ENCODE data around the gene OR6J1. TPM values are rescaled to one million over a fixed set of nuclear protein-coding genes. Genes with fewer than 3 reads are reported as not detected.

Gene OR6J1
- total and polyA plus RNA-seq, 11 donors = 0.06 TPM; not detected in 10

DNA sequence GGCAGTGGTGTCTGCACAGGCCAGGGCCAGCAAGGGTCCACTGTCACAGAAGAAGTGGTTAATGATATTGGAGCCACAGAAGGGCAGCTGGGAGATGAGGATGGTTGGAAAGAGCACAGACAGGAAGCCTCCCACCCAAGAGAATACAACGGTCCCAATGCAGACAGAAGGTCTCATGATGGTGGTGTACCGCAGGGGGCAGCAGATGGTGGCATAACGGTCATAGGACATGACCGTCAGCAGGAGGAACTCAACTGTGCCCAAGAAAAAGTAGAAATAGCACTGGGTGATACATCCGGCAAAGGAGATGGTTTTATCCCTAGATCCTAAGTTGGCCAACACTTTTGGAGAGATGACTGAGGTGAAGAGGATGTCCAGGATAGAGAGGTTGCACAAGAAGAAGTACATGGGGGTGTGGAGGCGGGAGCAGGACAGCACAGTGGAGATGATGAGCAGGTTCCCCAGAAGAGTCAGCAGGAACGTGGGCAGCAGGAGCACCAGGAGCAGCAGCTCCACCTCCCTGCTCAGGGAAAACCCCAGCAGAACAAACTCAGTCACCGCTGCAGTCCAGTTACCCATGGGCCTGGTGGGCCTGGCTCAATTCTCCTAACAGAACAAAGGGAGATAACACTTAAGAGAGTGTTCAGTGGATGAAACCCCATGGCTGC is 9.8 kb downstream of the OR6J1 start:
- TF ChIP-seq, protein P1, sequence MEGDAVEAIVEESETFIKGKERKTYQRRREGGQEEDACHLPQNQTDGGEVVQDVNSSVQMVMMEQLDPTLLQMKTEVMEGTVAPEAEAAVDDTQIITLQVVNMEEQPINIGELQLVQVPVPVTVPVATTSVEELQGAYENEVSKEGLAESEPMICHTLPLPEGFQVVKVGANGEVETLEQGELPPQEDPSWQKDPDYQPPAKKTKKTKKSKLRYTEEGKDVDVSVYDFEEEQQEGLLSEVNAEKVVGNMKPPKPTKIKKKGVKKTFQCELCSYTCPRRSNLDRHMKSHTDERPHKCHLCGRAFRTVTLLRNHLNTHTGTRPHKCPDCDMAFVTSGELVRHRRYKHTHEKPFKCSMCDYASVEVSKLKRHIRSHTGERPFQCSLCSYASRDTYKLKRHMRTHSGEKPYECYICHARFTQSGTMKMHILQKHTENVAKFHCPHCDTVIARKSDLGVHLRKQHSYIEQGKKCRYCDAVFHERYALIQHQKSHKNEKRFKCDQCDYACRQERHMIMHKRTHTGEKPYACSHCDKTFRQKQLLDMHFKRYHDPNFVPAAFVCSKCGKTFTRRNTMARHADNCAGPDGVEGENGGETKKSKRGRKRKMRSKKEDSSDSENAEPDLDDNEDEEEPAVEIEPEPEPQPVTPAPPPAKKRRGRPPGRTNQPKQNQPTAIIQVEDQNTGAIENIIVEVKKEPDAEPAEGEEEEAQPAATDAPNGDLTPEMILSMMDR (IDR thresholded peaks at IDR 0.05) = no peak
- no peak for TF ChIP-seq POLR2A (IDR thresholded peaks at IDR 0.05)
- no peak overlapping the region for H3K4me3 ChIP-seq
- H3K27me3 ChIP-seq = peaks cover 0 to 4% (median 0%) of the 10 kb centered on the region in 9 donors
- no peak overlapping the region for H3K27ac ChIP-seq
- 79 to 84% (median 82%) methylated on average over 8 of the region's 8 CpGs for WGBS, 4 donors
- intact Hi-C loops (cut with DNase I) = no loop called here
- no peaks in the 10 kb centered on the region for H3K36me3 ChIP-seq
- no peak for ATAC-seq
- H3K9me3 ChIP-seq = no peaks in the 10 kb centered on the region
- DNase-seq = no peak
- no peaks in the 10 kb centered on the region for H3K4me1 ChIP-seq

DNA sequence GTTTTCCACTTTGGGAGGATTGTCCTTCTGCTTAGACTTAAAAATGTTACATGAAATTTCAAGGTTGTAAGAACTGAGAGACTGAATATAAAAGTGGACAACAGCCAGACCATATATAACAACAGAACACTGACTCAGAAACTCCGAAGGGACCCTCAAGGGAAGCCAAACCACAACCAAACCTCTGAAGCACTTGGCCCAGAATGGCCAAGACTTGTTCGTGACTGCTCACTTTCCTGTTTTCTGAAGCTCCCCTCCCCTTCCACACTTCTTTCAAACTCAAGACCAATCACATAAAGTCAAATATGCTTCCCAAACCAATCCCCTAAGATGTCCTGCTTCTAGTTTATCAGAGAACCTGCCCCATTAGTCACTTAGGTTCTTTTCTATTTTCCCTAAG is 13.7 kb downstream of the OR6J1 start:
- DNase-seq = no peak
- no peaks in the 10 kb centered on the region for H3K36me3 ChIP-seq
- H3K27me3 ChIP-seq = peaks cover 0 to 4% (median 0%) of the 10 kb centered on the region in 9 donors
- 61 to 81% (median 75%) methylated on average over 2 of the region's 2 CpGs for WGBS, 4 donors
- H3K4me1 ChIP-seq = no peaks in the 10 kb centered on the region
- intact Hi-C loops (cut with DNase I) = no loop called here
- no peaks in the 10 kb centered on the region for H3K9me3 ChIP-seq
- no peak overlapping the region for H3K4me3 ChIP-seq
- ATAC-seq = no peak
- H3K27ac ChIP-seq = no peak overlapping the region
- TF ChIP-seq, protein P1 (IDR thresholded peaks at IDR 0.05) = no peak
- no peak for TF ChIP-seq POLR2A (IDR thresholded peaks at IDR 0.05)

DNA sequence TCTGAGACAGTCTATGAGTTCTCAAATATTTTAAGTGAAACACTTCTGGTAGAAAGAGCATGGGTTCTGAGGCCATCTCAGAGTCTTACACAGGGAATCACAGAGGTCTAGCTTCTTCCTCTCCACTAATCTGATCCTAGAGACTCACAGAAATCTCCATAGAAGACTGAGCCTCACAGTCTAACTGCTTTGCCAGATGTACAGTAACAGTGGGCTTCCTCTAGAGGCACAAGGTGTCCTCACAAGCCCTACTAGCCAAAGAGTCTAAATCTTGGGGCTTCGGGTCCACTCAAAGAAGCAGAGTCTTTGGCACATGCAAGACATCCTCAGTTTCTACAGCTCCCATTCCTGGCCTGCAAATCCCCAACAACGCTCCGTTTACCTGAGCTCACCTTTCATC is 14.1 kb downstream of the OR6J1 start:
- Histone ChIP-seq H3K36me3 (no peaks in the 10 kb centered on the region), H3K27me3 (peaks cover 0 to 4% (median 0%) of the 10 kb centered on the region in 9 donors), H3K9me3 (no peaks in the 10 kb centered on the region), H3K4me1 (no peaks in the 10 kb centered on the region), H3K27ac (no peak overlapping the region), H3K4me3 (no peak overlapping the region)
- intact Hi-C loops (cut with DNase I) = no loop called here
- ATAC-seq (no peak), DNase-seq (no peak)
- no peak for TF ChIP-seq POLR2A (IDR thresholded peaks at IDR 0.05)
- TF ChIP-seq, protein P1 (IDR thresholded peaks at IDR 0.05) = no peak
- 94 to 96% (median 95%) methylated on average over 3 of the region's 3 CpGs for WGBS, 4 donors

DNA sequence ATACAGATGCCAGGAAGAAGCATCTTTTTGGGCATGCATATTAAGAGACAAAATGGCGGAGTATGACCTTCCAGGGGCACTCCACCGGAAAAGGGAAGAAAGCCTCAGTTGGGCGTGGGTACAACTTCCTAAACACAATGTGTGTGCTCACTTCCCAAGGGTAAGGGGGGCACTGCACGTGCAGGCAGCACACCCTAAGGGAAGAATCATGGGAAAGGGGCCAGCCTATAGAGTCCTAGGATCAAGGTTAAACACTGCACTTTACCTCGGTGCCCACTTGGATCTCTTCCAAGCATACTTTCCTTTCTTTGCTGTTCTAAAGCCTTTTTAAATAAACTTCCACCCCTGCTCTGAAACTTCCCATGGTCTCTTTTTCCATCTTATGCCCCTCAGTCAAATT is 14.8 kb downstream of the OR6J1 start:
- Histone ChIP-seq H3K4me3 (no peak overlapping the region), H3K27me3 (peaks cover 0 to 4% (median 0%) of the 10 kb centered on the region in 9 donors), H3K27ac (no peak overlapping the region), H3K4me1 (no peaks in the 10 kb centered on the region), H3K36me3 (no peaks in the 10 kb centered on the region), H3K9me3 (no peaks in the 10 kb centered on the region)
- ATAC-seq = no peak
- WGBS, 4 donors = 67 to 72% (median 68%) methylated on average over 5 of the region's 5 CpGs
- TF ChIP-seq POLR2A (IDR thresholded peaks at IDR 0.05) = no peak
- TF ChIP-seq, protein P1 (IDR thresholded peaks at IDR 0.05) = no peak
- no peak for DNase-seq
- intact Hi-C loops (cut with DNase I) = no loop called here
